GM21528 (cell line): ENCODE results near the gene ZNF280A.
"Not testable (repeated sequence)": the region's sequence is repeated elsewhere in the genome, so short reads cannot be mapped to it uniquely, and the experiment has no call there.

ENCODE experiments used
- ATAC-seq: cut with Tn5 transposase; IDR thresholded peaks from one replicate; pipeline ENCODE4 v1.9.1; 2021; ENCODE audit warnings: mild to moderate bottlenecking, moderate library complexity; ENCODE audit not compliant: unreplicated experiment, low FRiP score

Gene ZNF280A

GRCh38 chr22:22474733-22475132 lies 45.3 kb downstream of the ZNF280A start:
- ATAC-seq: no peak

GRCh38 chr22:22471104-22471503 lies 49.0 kb downstream of the ZNF280A start:
- not testable (repeated sequence) for ATAC-seq

- no peak for ATAC-seq
Observed at GRCh38 chr22:22469527-22469926, 50.5 kb downstream of the ZNF280A start.

GRCh38 chr22:22468794-22469469 lies 51.1 kb downstream of the ZNF280A start:
- ATAC-seq: not testable (repeated sequence)

GRCh38 chr22:22467112-22467511 lies 53.0 kb downstream of the ZNF280A start:
- ATAC-seq: no peak

- ATAC-seq: no peak
Observed at GRCh38 chr22:22465782-22466181, 54.3 kb downstream of the ZNF280A start.

GRCh38 chr22:22465094-22465602 lies 54.9 kb downstream of the ZNF280A start:
- ATAC-seq: no peak

GRCh38 chr22:22464541-22465054 lies 55.5 kb downstream of the ZNF280A start:
- ATAC-seq: no peak

GRCh38 chr22:22463855-22464540 lies 56.1 kb downstream of the ZNF280A start:
- ATAC-seq: no peak
